Measurements from ENCODE around the gene PHLDB1.

DNA sequence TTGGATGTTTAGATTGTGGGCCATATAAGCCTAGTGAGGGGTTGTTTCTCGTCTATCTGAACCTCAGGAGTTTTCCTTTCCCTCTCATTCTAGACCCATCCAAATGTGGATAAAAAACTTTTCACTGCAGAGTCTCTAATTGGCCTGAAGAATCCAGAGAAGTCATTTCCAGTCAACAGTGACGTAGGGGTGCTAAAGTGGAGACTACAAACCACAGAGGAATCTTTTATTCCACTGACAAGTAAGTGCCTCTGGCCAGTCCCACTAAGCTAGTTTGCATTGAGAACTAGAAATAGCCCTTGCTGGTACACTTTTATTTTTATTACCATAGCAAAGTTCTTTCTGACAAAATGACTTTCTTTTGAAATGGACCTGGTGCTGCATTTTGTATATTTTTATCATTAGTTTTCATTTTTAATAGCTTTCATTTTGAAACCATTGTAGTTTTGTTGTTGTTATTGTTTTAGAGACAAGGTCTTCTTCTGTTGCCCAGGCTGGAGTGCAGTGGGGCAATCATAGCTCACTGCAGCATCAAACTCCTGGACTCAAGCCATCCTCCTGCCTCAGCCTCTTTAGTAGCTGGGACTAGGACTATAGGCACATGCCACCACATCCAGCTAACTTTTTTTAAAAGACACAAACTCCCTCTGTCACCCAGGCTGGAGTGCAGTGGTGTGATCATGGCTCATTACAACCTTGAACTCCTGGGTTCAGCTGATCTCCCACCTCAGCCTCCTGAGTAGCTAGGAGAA lies 14.6 kb upstream of the PHLDB1 start:
- TF ChIP-seq, protein P1, sequence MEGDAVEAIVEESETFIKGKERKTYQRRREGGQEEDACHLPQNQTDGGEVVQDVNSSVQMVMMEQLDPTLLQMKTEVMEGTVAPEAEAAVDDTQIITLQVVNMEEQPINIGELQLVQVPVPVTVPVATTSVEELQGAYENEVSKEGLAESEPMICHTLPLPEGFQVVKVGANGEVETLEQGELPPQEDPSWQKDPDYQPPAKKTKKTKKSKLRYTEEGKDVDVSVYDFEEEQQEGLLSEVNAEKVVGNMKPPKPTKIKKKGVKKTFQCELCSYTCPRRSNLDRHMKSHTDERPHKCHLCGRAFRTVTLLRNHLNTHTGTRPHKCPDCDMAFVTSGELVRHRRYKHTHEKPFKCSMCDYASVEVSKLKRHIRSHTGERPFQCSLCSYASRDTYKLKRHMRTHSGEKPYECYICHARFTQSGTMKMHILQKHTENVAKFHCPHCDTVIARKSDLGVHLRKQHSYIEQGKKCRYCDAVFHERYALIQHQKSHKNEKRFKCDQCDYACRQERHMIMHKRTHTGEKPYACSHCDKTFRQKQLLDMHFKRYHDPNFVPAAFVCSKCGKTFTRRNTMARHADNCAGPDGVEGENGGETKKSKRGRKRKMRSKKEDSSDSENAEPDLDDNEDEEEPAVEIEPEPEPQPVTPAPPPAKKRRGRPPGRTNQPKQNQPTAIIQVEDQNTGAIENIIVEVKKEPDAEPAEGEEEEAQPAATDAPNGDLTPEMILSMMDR (IDR thresholded peaks at IDR 0.05) = no peak
- no peak for TF ChIP-seq EZH2 (IDR thresholded peaks at IDR 0.05)

Data from neural progenitor cell (in vitro differentiated cells).